SK-N-SH (cell line): ENCODE data around the gene ITGBL1. TPM values are rescaled to one million over a fixed set of nuclear protein-coding genes. Genes with fewer than 3 reads are reported as not detected.

Experiments used
- CTCF ChIA-PET: fragments of 300-600, 350-600 bp; formaldehyde crosslinking; extraction: SDS; loops from one replicate; lab custom pipeline; 2021; lab: Yijun Ruan, JAX
- POLR2A ChIA-PET: fragments of 350-600 bp; sonication (Branson Sonifier 250); formaldehyde crosslinking; extraction: SDS; loops from one replicate; lab custom pipeline; 2020; ENCODE audit warnings: antibody characterized with exemption, inconsistent platforms; lab: Yijun Ruan, JAX
- DNase-seq: peaks from one replicate; pipeline ENCODE4 v3.0.0; 2012
- H2AFZ ChIP-seq: fragments of 200-600 bp; sonication (generic); 2 replicates; pipeline ENCODE4 v1.8.1; 2016; ENCODE audit warnings: antibody characterized with exemption, mild to moderate bottlenecking, low read depth
- H3F3A ChIP-seq: fragments of 200-600 bp; sonication (generic); replicated peaks from 2 replicates; pipeline ENCODE3; 2016; ENCODE audit warnings: antibody characterized with exemption, mild to moderate bottlenecking; ENCODE audit not compliant: insufficient read depth
- H3K27ac ChIP-seq, 2 experiments: fragments of 200-500 bp in 1 of 2; fragments of 200-600 bp in 1 of 2; sonication (Bioruptor generic) in 1 of 2; sonication (generic), shearing (Covaris generic) in 1 of 2; 2 replicates each; pipeline versions ENCODE4 v1.5.1 to v1.6.1; 2014 to 2016; ENCODE audit warnings: low read depth in 2 of 2, inconsistent platforms in 1 of 2, low read length in 1 of 2, mild to moderate bottlenecking in 1 of 2, mixed read lengths in 1 of 2
- H3K27me3 ChIP-seq: fragments of 200-600 bp; sonication (generic), shearing (Covaris generic); 2 replicates; pipeline ENCODE4 v1.6.1; 2016; ENCODE audit warnings: mixed run types; ENCODE audit not compliant: insufficient read depth
- H3K36me3 ChIP-seq, 2 experiments: fragments of 200-500 bp in 1 of 2; fragments of 200-600 bp in 1 of 2; sonication (Bioruptor generic) in 1 of 2; sonication (generic) in 1 of 2; replicated peaks in 1 of 2; 2 replicates each; pipeline versions ENCODE3 to v1.5.1; 2014 to 2016; ENCODE audit warnings: low read length in 1 of 2, mild to moderate bottlenecking in 1 of 2; ENCODE audit not compliant: insufficient read depth in 2 of 2, control insufficient read depth in 1 of 2
- H3K4me1 ChIP-seq, 2 experiments: fragments of 200-500 bp in 1 of 2; fragments of 200-600 bp in 1 of 2; sonication (Bioruptor generic) in 1 of 2; sonication (generic), shearing (Covaris generic) in 1 of 2; 2 replicates each; pipeline versions ENCODE4 v1.5.1 to v1.6.1; 2014 to 2016; ENCODE audit warnings: low read depth in 1 of 2, low read length in 1 of 2, mixed run types in 1 of 2; ENCODE audit not compliant: insufficient read depth in 2 of 2, control insufficient read depth in 1 of 2
- H3K4me2 ChIP-seq: fragments of 200-600 bp; sonication (generic), shearing (Covaris generic); 2 replicates; pipeline ENCODE4 v1.6.1; 2017; ENCODE audit warnings: mixed run types
- H3K4me3 ChIP-seq, 2 experiments: fragments of 200-500 bp in 1 of 2; fragments of 200-600 bp in 1 of 2; sonication (Bioruptor generic) in 1 of 2; sonication (generic), shearing (Covaris generic) in 1 of 2; 2 replicates each; pipeline versions ENCODE4 v1.5.1 to v1.8.1; 2014 to 2016; ENCODE audit warnings: low read depth in 2 of 2, inconsistent platforms in 1 of 2, low read length in 1 of 2, mild to moderate bottlenecking in 1 of 2, mixed read lengths in 1 of 2, moderate library complexity in 1 of 2
- H3K79me2 ChIP-seq: fragments of 200-600 bp; sonication (generic); 2 replicates; pipeline ENCODE4 v1.8.1; 2017; ENCODE audit warnings: mild to moderate bottlenecking; ENCODE audit not compliant: insufficient read depth
- H3K9ac ChIP-seq: fragments of 200-600 bp; sonication (generic); 2 replicates; pipeline ENCODE4 v1.6.1; 2017; ENCODE audit warnings: mixed run types
- H3K9me2 ChIP-seq: fragments of 200-600 bp; sonication (generic); 2 replicates; pipeline ENCODE4 v1.6.1; 2017; ENCODE audit warnings: mixed run types
- H3K9me3 ChIP-seq: fragments of 200-600 bp; sonication (generic); 2 replicates; pipeline ENCODE4 v1.6.1; 2017; ENCODE audit warnings: mixed run types, mild to moderate bottlenecking, moderate library complexity
- H4K20me1 ChIP-seq: fragments of 200-600 bp; sonication (generic); 2 replicates; pipeline ENCODE4 v1.6.1; 2017; ENCODE audit warnings: mild to moderate bottlenecking, mixed run types; ENCODE audit not compliant: insufficient read depth
- CTCF ChIP-seq: fragments of 200-600 bp; sonication (generic); IDR thresholded peaks from 2 replicates; pipeline ENCODE4 v1.6.1; 2017; ENCODE audit warnings: antibody characterized with exemption, mild to moderate bottlenecking, moderate library complexity
- FOXM1 ChIP-seq: IDR thresholded peaks from 2 replicates; pipeline ENCODE4 v1.4.0; 2012; ENCODE audit warnings: low read depth, mild to moderate bottlenecking
- GABPA ChIP-seq: IDR thresholded peaks from 2 replicates; pipeline ENCODE4 v1.4.0; 2012; ENCODE audit warnings: low read depth, mild to moderate bottlenecking
- IRF3 ChIP-seq: fragments of 150-350 bp; IDR thresholded peaks from 2 replicates; pipeline ENCODE4 v1.6.1; 2016; ENCODE audit warnings: mild to moderate bottlenecking, low read depth, low read length
- MAX ChIP-seq: IDR thresholded peaks from 2 replicates; pipeline ENCODE4 v1.4.0; 2012; ENCODE audit warnings: low read depth
- MXI1 ChIP-seq: IDR thresholded peaks from 2 replicates; pipeline ENCODE4 v1.6.1; 2012; ENCODE audit warnings: mild to moderate bottlenecking, low read depth, low read length, improper control_type of control experiment
- RAD21 ChIP-seq: IDR thresholded peaks from 2 replicates; pipeline ENCODE4 v1.6.1; 2012; ENCODE audit warnings: mild to moderate bottlenecking, low read length
- RFX5 ChIP-seq: IDR thresholded peaks from 2 replicates; pipeline ENCODE4 v1.6.1; 2012; ENCODE audit warnings: mild to moderate bottlenecking, improper control_type of control experiment, low read length
- TEAD4 ChIP-seq: IDR thresholded peaks from 2 replicates; pipeline ENCODE4 v1.4.0; 2012; ENCODE audit warnings: mild to moderate bottlenecking, borderline replicate concordance; ENCODE audit not compliant: insufficient read depth
- WGBS: methylation state at CpG from one replicate; pipeline ENCODE4 v1.1.6; 2017; ENCODE audit warnings: low lambda C conversion rate; 5-methylcytosine and 5-hydroxymethylcytosine counted together
- polyA plus RNA-seq, 3 experiments: library from polyadenylated mRNA; depleted of rRNA; stranded (reverse); fragments of >200 nt; gene quantifications; 2 replicates each; pipeline ENCODE4 v1.2.3, GENCODE V29; 2012

The ITGBL1 gene
- polyA plus RNA-seq, 1 of the 3 experiments (the other 2 are of a cell fraction): 78.7 TPM

GRCh38 chr13:101614491-101614890 lies 162.0 kb downstream of the ITGBL1 start:
- H3K4me1 ChIP-seq: no peaks in the 10 kb centered on the region
- no peak overlapping the region for H3K9ac ChIP-seq
- peaks cover 9% of the 10 kb centered on the region; the same call in 1 of the 2 replicates for H3K79me2 ChIP-seq
- CTCF ChIA-PET: interaction anchor here (1.4 kb wide), 1 partner anchor 10 kb away, joined by 5 read pairs; no protein-coding TSS in a partner anchor
- no peak overlapping the region for H3K4me2 ChIP-seq
- H3K9me2 ChIP-seq: 0 out of 2 replicates have a peak, but pooled peaks cover 2% of the 10 kb centered on the region
- WGBS: 85% methylated on average over 8 of the region's 8 CpGs
- no peak overlapping the region for H3K4me3 ChIP-seq
- no peak overlapping the region for H2AFZ ChIP-seq
- peaks cover 15% of the 10 kb centered on the region for H3F3A ChIP-seq
- POLR2A ChIA-PET: no interaction called here
- peaks cover 8 to 26% of the 10 kb centered on the region in 2 experiments for H3K36me3 ChIP-seq
- DNase-seq: no peak
- no peaks in the 10 kb centered on the region for H3K27me3 ChIP-seq
- 0 out of 2 replicates have a peak, but pooled peaks cover 4% of the 10 kb centered on the region for H4K20me1 ChIP-seq
- H3K27ac ChIP-seq: no peak overlapping the region
- H3K9me3 ChIP-seq: no peaks in the 10 kb centered on the region
- TF ChIP-seq CTCF: no peak
- TF ChIP-seq, all 33 proteins: peak for 0

GRCh38 chr13:101618440-101619187 lies 166.1 kb downstream of the ITGBL1 start:
- no peak overlapping the region for H3K27ac ChIP-seq
- H3K9me2 ChIP-seq: no peaks in the 10 kb centered on the region
- H3K4me1 ChIP-seq: peaks cover 0 to 5% of the 10 kb centered on the region in 2 experiments; a peak in 1 of 4 replicates
- H3F3A ChIP-seq: no peaks in the 10 kb centered on the region
- 0 out of 2 replicates have a peak, but pooled peaks cover 4% of the 10 kb centered on the region for H4K20me1 ChIP-seq
- CTCF ChIA-PET: interaction anchor here (0.6 kb wide), 1 partner anchor 894 kb away, joined by 3 read pairs; no protein-coding TSS in a partner anchor
- H3K79me2 ChIP-seq: peaks cover 5% of the 10 kb centered on the region
- POLR2A ChIA-PET: no interaction called here
- no peak overlapping the region for H2AFZ ChIP-seq
- no peak for DNase-seq
- H3K4me3 ChIP-seq: no peak overlapping the region
- 92% methylated on average over 8 of the region's 8 CpGs for WGBS
- H3K9ac ChIP-seq: no peak overlapping the region
- peaks cover 8 to 27% of the 10 kb centered on the region in 2 experiments for H3K36me3 ChIP-seq
- no peak overlapping the region for H3K4me2 ChIP-seq
- TF ChIP-seq MAX (no peak), RAD21 (no peak), FOXM1 (no peak), RFX5 (no peak), GABPA (no peak), MXI1 (no peak), IRF3 (no peak), TEAD4 (no peak)
- no peaks in the 10 kb centered on the region for H3K9me3 ChIP-seq
- no peaks in the 10 kb centered on the region for H3K27me3 ChIP-seq
